ENCODE measurements around the gene GGCT. TPM values are rescaled to one million over a fixed set of nuclear protein-coding genes. Genes with fewer than 3 reads are reported as not detected.

The GGCT gene
- total RNA-seq, 2 experiments from 2014 or later: 60.5 to 68.0 TPM

- no peak overlapping the region for H3K4me3 Mint-ChIP-seq
- no peak for DNase-seq
- H3K27me3 Mint-ChIP-seq: no peaks in the 10 kb centered on the region
- peaks cover 50% of the 10 kb centered on the region for H3K4me1 Mint-ChIP-seq (ENCODE audit: low read depth)
- intact Hi-C loops (cut with micrococcal nuclease): no loop called here
- ChIA-PET CTCF (no interaction called here), POLR2A (no interaction called here)
- no peak overlapping the region for H3K27ac Mint-ChIP-seq
- peaks cover 8% of the 10 kb centered on the region for H3K36me3 Mint-ChIP-seq
- H3K9me3 Mint-ChIP-seq: no peaks in the 10 kb centered on the region
Measured at GRCh38 chr7:30467271-30467670, 37.4 kb downstream of the GGCT start.

- intact Hi-C loops (cut with micrococcal nuclease): no loop called here
- no peak overlapping the region for H3K4me3 Mint-ChIP-seq
- peaks cover 7% of the 10 kb centered on the region for H3K36me3 Mint-ChIP-seq
- no peak overlapping the region for H3K27ac Mint-ChIP-seq
- peaks cover 41% of the 10 kb centered on the region for H3K4me1 Mint-ChIP-seq (ENCODE audit: low read depth)
- no peaks in the 10 kb centered on the region for H3K9me3 Mint-ChIP-seq
- ChIA-PET CTCF (no interaction called here), POLR2A (no interaction called here)
- no peak for DNase-seq
- H3K27me3 Mint-ChIP-seq: no peaks in the 10 kb centered on the region
Measured at GRCh38 chr7:30466266-30466665, 38.4 kb downstream of the GGCT start.

GRCh38 chr7:30465811-30466180 lies 38.8 kb downstream of the GGCT start:
- CTCF ChIA-PET: no interaction called here

GRCh38 chr7:30465046-30465810 lies 39.4 kb downstream of the GGCT start:
- H3K27ac Mint-ChIP-seq: no peak overlapping the region
- no peak for DNase-seq
- CTCF ChIA-PET: no interaction called here
- intact Hi-C loops (cut with micrococcal nuclease): no loop called here
- H3K4me3 Mint-ChIP-seq: no peak overlapping the region
- H3K27me3 Mint-ChIP-seq: no peaks in the 10 kb centered on the region
- H3K9me3 Mint-ChIP-seq: no peaks in the 10 kb centered on the region
- peaks cover 31% of the 10 kb centered on the region for H3K4me1 Mint-ChIP-seq (ENCODE audit: low read depth)
- POLR2A ChIA-PET: interaction anchor here (0.5 kb wide), 1 partner anchor 12 kb away, joined by 4 read pairs; no protein-coding TSS in a partner anchor
- H3K36me3 Mint-ChIP-seq: peaks cover 4% of the 10 kb centered on the region

More at GRCh38 chr7:30465811-30466180, 38.8 kb downstream of the GGCT start:
- Mint-ChIP-seq H3K27ac (no peak overlapping the region), H3K4me1 (ENCODE audit: low read depth) (peaks cover 36% of the 10 kb centered on the region), H3K36me3 (peaks cover 4% of the 10 kb centered on the region), H3K4me3 (no peak overlapping the region), H3K27me3 (no peaks in the 10 kb centered on the region), H3K9me3 (no peaks in the 10 kb centered on the region)
- DNase-seq: no peak
- POLR2A ChIA-PET: no interaction called here
- intact Hi-C loops (cut with micrococcal nuclease): no loop called here

- peaks cover 2% of the 10 kb centered on the region for H3K36me3 Mint-ChIP-seq
- no peaks in the 10 kb centered on the region for H3K27me3 Mint-ChIP-seq
- H3K4me1 Mint-ChIP-seq (ENCODE audit: low read depth): peaks cover 22% of the 10 kb centered on the region
- CTCF ChIA-PET: no interaction called here
- no peak overlapping the region for H3K4me3 Mint-ChIP-seq
- no peak overlapping the region for H3K27ac Mint-ChIP-seq
- intact Hi-C loops (cut with micrococcal nuclease): no loop called here
- no peak for DNase-seq
- H3K9me3 Mint-ChIP-seq: no peaks in the 10 kb centered on the region
- POLR2A ChIA-PET: no interaction called here
Measured at GRCh38 chr7:30464231-30464671, 40.4 kb downstream of the GGCT start.

GRCh38 chr7:30463405-30464145 lies 41.1 kb downstream of the GGCT start:
- Mint-ChIP-seq H3K4me3 (no peak overlapping the region), H3K27ac (no peak overlapping the region), H3K27me3 (no peaks in the 10 kb centered on the region), H3K9me3 (no peaks in the 10 kb centered on the region), H3K4me1 (ENCODE audit: low read depth) (peaks cover 19% of the 10 kb centered on the region), H3K36me3 (peaks cover 2% of the 10 kb centered on the region)
- DNase-seq: no peak
- intact Hi-C loops (cut with micrococcal nuclease): no loop called here
- ChIA-PET CTCF (no interaction called here), POLR2A (no interaction called here)

- Mint-ChIP-seq H3K4me3 (no peak overlapping the region), H3K9me3 (no peaks in the 10 kb centered on the region), H3K4me1 (ENCODE audit: low read depth) (peaks cover 13% of the 10 kb centered on the region), H3K27ac (no peak overlapping the region), H3K27me3 (no peaks in the 10 kb centered on the region), H3K36me3 (no peaks in the 10 kb centered on the region)
- DNase-seq: no peak
- POLR2A ChIA-PET: no interaction called here
- CTCF ChIA-PET: no interaction called here
- intact Hi-C loops (cut with micrococcal nuclease): no loop called here
Measured at GRCh38 chr7:30462179-30462578, 42.5 kb downstream of the GGCT start.

GRCh38 chr7:30460246-30460633 lies 44.4 kb downstream of the GGCT start:
- POLR2A ChIA-PET: no interaction called here
- Mint-ChIP-seq H3K9me3 (no peaks in the 10 kb centered on the region), H3K4me3 (no peak overlapping the region), H3K4me1 (ENCODE audit: low read depth) (peaks cover 3% of the 10 kb centered on the region), H3K27me3 (no peaks in the 10 kb centered on the region), H3K36me3 (peaks cover 4% of the 10 kb centered on the region), H3K27ac (no peak overlapping the region)
- intact Hi-C loops (cut with micrococcal nuclease): no loop called here
- no peak for DNase-seq
- CTCF ChIA-PET: no interaction called here

- H3K4me1 Mint-ChIP-seq (ENCODE audit: low read depth): peaks cover 2% of the 10 kb centered on the region
- ChIA-PET POLR2A (no interaction called here), CTCF (no interaction called here)
- H3K36me3 Mint-ChIP-seq: peaks cover 4% of the 10 kb centered on the region
- DNase-seq: no peak
- H3K27ac Mint-ChIP-seq: no peak overlapping the region
- intact Hi-C loops (cut with micrococcal nuclease): no loop called here
- H3K27me3 Mint-ChIP-seq: no peaks in the 10 kb centered on the region
- H3K9me3 Mint-ChIP-seq: no peaks in the 10 kb centered on the region
- no peak overlapping the region for H3K4me3 Mint-ChIP-seq
Measured at GRCh38 chr7:30459591-30460245, 44.9 kb downstream of the GGCT start.

- ChIA-PET POLR2A (no interaction called here), CTCF (interaction anchor here (0.7 kb wide), 1 partner anchor 196 kb away, joined by 3 read pairs; no protein-coding TSS in a partner anchor)
- intact Hi-C loops (cut with micrococcal nuclease): no loop called here
- H3K36me3 Mint-ChIP-seq: peaks cover 4% of the 10 kb centered on the region
- no peaks in the 10 kb centered on the region for H3K9me3 Mint-ChIP-seq
- H3K27me3 Mint-ChIP-seq: no peaks in the 10 kb centered on the region
- H3K27ac Mint-ChIP-seq: no peak overlapping the region
- no peaks in the 10 kb centered on the region for H3K4me1 Mint-ChIP-seq (ENCODE audit: low read depth)
- H3K4me3 Mint-ChIP-seq: no peak overlapping the region
- DNase-seq: no peak
Measured at GRCh38 chr7:30458311-30458710, 46.3 kb downstream of the GGCT start.

- intact Hi-C loops (cut with micrococcal nuclease): no loop called here
- Mint-ChIP-seq H3K9me3 (no peaks in the 10 kb centered on the region), H3K27ac (no peak overlapping the region), H3K27me3 (no peaks in the 10 kb centered on the region), H3K4me1 (ENCODE audit: low read depth) (no peaks in the 10 kb centered on the region), H3K36me3 (peaks cover 12% of the 10 kb centered on the region), H3K4me3 (no peak overlapping the region)
- no peak for DNase-seq
- ChIA-PET CTCF (no interaction called here), POLR2A (no interaction called here)
Measured at GRCh38 chr7:30453921-30454320, 50.7 kb downstream of the GGCT start.

GRCh38 chr7:30453016-30453415 lies 51.6 kb downstream of the GGCT start:
- no peak overlapping the region for H3K27ac Mint-ChIP-seq
- H3K9me3 Mint-ChIP-seq: no peaks in the 10 kb centered on the region
- H3K36me3 Mint-ChIP-seq: peaks cover 12% of the 10 kb centered on the region
- no peaks in the 10 kb centered on the region for H3K27me3 Mint-ChIP-seq
- intact Hi-C loops (cut with micrococcal nuclease): no loop called here
- no peak for DNase-seq
- no peak overlapping the region for H3K4me3 Mint-ChIP-seq
- ChIA-PET CTCF (no interaction called here), POLR2A (no interaction called here)
- H3K4me1 Mint-ChIP-seq (ENCODE audit: low read depth): no peaks in the 10 kb centered on the region

Data from activated CD4-positive, alpha-beta memory T cell treated with anti-CD3 and anti-CD28 coated beads for 36 hours (primary cell).